ENCODE measurements around the gene VPS35L.
A peak's percentile ranks its signal among the peaks of the same experiment; 100 is the strongest.
"Not testable (repeated sequence)": the region's sequence is repeated elsewhere in the genome, so short reads cannot be mapped to it uniquely, and the experiment has no call there.

VPS35L gene

DNA sequence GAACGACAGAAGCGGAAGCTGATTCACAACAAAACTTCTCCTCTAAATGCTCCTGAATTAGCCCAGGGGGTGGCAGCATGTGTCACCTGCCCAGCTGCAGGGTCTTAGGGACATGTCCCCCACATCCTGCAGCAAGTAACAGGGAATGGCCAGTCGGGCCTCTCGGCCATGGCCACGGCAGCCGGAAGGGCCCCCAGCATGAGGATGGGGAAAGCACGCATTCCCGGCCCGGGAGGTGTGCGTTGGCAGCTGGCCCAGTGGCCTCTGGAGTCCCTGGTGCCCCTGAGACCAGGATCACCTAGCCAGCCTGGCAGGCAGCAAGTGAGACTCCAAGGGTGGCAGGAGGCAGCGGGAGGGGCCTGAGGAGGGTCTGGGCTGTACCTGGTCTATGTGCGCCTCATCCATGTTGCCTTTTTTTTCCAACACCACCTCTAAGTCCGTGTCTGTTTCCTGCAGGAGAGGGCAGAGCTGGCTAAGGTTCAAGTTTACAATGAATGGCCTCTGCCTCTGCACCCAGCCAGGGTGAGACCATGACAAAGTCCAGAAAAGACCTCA lies 155.6 kb downstream of the VPS35L start:
- no peak for DNase-seq (ENCODE audit: low spot score)

DNA sequence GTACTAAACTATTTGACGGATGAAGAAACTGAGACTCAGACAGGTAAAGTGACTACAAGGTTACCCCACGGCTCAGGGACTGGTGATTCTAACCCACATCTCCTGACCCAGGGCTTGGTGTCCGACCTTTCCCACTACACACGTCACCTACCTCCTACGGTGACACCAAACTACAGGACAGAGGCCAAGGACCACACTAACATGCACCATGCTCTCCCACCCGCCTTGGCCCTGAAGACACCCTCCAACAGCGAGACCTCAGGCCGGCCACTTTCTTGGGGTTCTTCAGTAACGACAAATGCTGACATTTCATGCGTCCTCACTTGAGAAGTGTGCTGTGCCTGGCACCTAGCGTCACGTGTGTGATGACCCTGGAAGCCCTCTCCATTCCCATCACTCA lies 156.1 kb downstream of the VPS35L start:
- DNase-seq (ENCODE audit: low spot score), result no peak

DNA sequence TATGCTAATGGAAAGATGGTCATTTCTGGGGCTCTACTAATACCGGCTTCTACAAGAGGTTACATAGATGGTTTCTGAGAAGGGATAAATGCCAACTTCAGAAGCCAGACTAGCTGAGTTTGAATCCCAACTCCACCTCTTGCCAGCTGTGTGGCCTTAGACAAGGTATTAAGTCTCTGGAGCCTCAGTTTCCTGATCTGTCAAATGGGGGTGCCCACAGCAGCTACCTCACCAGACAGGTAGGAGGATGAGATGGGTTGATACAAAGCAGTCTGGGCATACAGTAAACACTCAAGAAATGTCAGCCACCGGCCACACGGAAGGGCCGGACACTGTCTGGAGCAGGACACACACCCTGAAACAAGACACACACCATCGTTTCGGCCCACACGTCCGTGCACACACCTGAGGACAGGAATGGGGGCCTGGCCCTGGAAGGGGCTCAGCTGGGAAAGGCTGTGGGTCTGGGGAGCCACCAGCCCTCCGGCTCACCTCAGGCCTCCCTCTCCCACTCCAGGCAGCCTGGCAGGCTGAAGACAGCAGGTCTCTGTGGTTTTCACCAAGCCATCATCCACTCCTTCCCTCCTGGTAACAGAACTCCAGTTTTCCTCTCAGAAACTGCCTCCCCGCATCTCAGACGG lies 157.0 kb downstream of the VPS35L start:
- no peak for DNase-seq (ENCODE audit: low spot score)

DNA sequence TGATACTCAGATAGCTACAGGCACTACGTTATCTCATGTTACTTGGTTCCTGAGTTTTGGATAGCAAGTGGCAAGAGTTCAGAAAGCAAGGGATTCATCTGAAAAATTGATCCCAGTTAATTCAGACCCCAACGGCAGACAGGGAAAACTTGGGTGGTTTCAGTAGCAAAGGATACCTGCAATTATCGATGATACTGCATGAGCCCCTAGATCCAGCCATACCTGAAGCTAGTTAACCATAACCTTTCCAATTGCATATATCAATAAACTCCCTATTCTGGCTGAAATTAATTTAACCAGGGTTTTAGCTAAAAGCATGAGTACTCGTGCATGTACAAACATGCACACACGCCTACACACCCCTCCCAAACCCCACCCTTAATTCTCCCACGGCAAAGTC lies 158.2 kb downstream of the VPS35L start:
- no peak for DNase-seq (ENCODE audit: low spot score)

DNA sequence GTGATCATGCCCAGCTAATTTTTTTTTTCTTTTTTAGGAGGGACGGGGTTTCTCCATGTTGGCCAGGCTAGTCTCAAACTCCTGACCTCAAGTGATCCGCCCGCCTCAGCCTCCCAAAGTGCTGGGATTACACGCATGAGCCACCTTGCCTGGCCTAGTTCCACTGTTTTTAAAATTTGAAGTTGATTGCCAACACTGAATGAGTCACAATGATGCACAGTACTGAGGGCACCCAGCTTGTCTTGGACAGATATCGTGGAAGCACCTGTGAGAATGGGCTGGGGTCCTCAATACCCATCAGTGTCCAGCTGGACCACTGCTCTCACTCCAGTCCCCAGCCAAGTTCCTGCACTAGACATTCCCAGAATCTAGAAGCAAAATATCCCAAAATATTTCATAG lies 160.1 kb downstream of the VPS35L start:
- peak; percentile 45 for DNase-seq (ENCODE audit: low spot score)

DNA sequence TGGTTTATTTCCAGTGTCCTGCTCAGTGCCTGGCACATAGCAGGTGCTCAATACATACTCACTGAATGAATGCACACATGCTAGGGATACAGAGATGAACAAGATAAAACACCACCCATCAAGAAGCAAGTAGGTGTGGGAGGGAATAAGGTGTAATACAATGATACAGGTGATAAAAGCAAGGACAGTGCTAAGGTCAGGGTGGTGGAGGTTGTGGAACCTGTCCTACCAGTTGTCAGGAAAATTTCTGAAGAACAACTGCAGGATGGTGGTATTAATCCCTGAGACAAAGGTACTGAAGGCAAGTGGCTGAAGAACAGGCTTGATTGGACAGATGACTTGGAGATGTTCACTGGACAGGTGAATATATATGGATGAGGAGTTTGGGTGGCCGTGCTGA lies 160.7 kb downstream of the VPS35L start:
- DNase-seq (ENCODE audit: low spot score), result peak; percentile 12

DNA sequence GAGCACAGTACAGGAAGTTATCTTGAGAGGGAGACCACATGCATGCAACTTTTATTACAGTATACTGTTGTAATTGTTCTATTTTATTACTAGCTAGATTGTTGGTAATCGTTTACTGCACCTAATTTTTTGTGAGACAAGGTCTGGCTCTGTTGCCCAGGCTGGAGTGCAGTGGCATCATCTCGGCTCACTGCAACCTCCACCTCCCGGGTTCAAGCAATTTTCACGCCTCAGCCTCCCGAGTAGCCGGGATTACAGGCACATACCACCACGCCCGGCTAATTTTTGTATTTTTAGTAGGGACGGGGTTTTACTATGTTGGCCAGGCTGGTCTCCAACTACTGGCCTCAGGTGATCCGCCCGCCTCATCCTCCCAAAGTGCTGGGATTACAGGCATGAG lies 161.2 kb downstream of the VPS35L start:
- DNase-seq (ENCODE audit: low spot score), result not testable (repeated sequence)

DNA sequence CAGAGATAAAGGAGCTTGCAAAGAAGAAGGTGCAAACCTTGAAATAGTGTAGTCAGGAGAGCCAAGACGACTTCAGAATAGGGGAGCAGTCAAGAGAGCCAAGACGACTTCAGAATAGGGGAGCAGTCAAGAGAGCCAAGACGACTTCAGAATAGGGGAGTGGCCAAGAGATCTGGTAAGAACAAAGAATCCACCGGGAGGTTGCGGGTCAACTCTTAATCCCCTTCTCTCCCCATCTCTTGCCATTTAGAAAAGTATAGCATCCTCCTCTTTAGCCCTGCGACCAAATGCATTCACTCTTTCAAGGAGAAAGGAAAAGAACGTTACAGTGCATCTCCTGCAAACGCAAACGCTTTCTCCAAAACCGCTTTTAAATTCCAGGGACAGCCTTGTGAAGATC lies 161.8 kb downstream of the VPS35L start:
- peak; percentile 11 for DNase-seq (ENCODE audit: low spot score)

DNA sequence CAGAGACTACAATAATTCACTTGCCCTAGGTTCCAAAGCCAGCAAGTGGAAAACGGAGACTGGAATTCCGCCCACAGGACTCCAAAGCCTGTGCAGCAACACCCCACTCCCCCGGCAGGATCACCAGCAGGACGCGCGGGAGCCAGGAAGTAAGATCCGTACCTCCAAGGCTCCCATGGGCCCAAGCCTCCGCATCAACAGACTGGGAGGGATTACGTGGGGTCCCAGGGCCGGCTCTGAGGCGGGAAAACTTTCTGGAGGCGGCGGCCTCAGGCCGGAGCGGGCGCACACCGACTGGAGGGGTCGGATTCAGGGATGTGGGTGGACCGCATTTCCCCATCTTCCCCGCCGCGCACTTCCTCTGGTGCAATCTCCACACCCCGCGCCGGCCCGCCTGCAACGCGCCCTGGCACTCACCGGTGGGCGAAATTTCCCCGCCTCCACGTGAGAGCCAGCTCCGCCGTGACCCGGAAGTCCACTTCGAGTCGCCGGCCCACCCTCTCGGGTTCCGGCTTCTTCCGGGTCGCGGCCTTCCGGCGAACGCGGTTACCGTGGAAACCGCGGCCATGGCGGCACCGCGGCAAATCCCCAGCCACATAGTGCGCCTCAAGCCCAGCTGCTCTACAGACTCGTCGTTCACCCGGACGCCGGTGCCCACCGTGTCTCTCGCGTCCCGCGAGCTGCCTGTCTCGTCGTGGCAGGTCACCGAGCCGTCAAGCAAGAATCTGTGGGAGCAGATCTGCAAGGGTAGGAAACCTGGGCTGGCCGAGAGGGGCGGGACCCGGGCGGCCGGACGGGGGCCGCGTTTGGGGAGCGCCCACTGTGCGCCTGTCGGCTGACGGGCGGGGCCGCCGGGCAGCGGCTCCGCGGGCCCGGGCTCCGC lies 162.5 kb downstream of the VPS35L start, which contains the start of the genes IQCK and KNOP1:
Gene IQCK, plus strand, starts transcription at position 531 of the 883 bp plus-strand sequence. Its CDS starts 36 bp downstream, at position 567.
Gene KNOP1, minus strand, starts transcription at position 487 of the 883 bp plus-strand sequence. CDS start 3,192 bp downstream, outside the sequence.
- peak; percentile 92 for DNase-seq (ENCODE audit: low spot score)

DNA sequence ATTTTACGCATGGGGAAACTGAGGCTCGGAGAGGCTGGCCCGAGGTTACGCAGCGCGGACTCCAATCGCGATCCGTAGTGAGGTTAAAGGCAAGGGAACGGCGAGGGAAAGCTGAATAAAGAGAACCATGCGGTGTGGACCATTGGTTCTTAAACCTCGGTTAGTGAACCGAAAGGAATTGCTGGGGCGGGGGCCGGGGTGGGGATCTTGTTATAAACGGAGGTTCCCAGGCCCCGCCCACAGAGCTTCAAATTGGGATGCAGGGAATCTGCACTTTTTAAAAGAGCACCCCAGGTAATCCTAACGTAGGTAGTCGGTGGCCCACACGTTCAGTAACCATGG lies 163.1 kb downstream of the VPS35L start:
- DNase-seq (ENCODE audit: low spot score), result no peak

DNA sequence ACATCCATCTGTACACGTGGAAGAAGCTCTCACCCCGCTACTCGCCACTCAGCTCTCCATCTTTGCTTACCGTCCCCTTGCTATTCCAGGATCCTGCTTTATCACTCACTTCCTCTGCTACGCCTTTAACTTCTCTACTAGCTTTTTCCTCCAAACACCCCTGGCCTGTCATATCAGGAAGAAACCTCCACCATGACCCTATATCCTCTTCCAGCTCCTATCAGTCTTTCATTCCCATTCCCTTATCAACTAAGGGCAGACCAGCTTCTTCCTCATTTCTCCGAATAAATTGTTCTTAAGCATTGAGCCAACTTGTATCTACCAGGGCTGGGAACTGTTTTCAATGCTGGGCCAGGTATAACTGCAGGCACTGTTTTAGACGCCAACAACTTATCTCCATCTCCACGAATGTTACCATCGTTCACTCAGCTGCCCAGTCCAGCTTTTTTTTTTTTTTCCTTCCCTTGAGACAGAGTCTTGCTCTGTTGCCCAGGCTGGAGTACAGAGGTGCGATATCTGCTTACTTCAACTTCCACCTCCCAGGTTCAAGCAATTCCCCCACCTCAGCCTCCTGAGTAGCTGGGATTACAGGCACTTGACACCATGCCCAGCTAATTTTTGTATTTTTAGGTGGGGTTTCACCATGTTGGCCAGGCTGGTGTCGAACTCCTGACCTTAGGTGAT lies 166.9 kb downstream of the VPS35L start:
- DNase-seq (ENCODE audit: low spot score), result no peak

DNA sequence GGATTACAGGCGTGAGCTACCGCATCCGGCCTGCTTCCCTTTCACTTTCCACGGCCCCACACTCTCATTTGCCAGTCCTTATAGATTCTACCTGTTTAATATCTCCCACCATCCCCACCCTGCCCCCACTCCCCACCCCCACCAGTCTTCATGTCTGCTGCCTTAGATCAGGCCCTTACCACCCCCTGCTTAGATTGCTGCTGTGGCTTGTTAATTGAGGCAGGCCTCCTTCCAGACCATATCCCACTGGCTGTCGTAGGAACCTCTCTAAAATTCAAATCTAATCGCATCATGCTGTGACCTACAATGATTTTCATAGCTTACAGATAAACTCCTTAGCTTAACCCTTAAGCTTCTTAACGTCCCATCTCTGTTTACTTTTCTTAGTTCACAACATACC lies 167.5 kb downstream of the VPS35L start:
- DNase-seq (ENCODE audit: low spot score), result no peak

DNA sequence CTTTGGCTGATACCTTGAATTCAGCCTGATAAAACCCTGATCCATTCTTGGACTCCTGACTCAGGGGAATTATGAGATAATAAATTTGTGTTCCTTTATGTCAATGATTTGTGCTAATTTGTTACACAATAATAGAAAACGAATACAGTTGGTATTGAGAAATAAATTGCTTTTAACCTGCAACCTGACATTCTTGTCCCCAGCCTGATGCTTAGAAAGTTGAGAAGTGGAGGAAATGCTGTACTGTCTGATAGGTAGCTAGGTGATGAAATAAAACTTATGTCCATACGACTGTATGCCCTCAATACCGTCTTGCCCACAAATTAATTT lies 173.1 kb downstream of the VPS35L start:
- no peak for DNase-seq (ENCODE audit: low spot score)

DNA sequence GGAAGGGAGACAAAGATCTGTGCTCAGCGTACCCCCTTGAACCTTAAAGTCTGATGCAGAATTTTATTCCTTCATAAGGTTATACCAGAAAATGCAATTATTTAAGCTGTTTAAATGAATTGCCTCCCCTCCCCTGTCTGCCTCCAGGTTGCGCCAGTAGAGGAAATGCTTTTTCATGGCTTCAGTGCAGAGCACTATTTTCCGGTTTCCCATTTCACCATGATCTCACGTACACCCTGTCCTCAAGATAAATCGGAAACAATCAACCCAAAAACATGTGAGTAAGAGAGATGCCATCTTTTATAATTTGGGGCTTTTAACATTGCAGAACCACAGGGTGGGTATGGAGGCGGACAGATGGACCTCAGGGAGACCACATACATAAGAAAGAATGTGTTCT lies 178.0 kb downstream of the VPS35L start:
- no peak for DNase-seq (ENCODE audit: low spot score)

DNA sequence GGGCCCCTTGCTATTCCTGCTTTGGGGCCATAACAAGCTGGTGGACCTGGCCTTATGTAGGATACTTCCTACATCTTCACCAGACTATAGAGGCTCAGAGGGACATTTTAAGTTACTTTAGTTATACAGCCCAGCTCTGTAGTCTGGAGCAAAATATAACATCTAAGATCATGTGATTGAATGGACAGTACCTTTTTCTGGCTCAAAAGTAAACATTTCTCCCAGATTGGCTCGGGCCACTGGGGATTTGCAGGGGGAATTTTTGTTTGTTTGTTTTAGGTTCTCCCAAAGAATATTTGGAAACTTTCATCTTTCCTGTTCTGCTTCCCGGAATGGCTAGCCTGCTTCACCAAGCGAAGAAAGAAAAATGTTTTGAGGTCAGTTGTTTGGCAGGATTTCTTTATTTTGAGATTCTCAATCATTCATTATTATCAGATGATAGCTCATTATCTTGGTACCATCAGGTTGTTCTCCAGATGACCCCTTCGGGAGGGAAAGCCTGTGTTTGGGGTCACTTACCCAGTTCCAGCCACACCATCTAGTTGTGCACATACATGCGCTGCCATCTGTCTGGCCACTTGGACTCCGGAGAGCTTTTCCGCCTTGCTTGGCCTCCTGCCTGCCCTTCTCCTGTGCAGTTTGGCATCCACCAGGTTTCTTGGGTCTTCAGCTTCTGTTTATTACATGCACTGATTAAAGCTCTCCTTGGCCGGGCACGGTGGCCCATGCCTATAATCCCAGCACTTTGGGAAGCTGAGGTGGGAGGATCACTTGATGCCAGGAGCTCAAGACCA lies 179.8 kb downstream of the VPS35L start:
- no peak for DNase-seq (ENCODE audit: low spot score)

DNA sequence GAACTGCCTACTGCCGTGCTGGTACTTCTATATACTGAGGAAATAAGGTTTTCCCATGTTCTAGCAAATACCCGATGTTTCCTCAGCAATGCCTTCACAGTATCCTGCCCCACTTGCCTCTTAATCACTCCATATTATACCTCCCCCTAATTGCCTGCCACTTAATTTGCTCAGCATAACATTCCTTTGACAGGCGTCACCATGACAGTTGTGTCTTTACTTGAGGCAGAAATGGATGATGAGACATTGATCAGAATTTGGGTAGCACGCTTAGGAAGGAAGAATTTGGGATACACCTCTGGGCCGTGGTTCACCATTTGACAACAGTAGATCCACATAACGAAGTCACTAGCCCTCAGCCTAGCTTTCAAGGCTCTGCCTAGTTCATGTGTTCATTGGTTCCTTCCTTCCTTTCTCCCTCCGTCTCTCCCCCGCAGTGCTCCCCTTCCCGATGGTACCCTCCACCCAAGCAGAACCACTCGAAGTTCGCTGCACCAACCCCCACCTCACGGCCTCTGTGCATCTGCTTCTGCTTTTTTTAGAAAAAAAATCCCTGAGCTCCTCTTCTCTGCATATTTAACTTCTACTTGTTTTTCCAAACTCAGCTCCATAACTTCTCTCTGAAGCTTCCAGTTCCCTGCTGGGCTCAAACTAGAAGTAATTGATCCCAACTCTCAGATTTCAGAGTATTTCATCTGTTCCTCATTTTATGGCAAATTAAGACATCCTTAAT lies 182.0 kb downstream of the VPS35L start:
- DNase-seq (ENCODE audit: low spot score), result no peak

DNA sequence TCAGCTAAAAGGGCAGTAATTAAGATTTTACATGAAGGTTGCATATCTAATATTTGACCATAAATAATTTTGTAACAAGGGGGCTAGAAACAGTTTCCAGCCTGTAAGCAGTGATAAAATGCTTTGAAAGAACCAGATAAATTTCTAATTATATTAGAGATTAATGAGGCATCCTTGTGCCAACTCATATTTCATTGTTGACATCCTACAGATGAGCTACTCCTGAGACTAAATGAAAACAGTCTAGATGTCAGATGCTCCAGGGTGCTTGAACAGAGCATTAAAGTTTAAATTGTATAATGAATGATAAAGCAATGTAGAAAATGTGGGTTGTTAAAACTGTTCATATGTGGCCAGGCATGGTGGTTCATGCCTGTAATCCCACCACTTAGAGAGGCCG lies 185.9 kb downstream of the VPS35L start:
- DNase-seq (ENCODE audit: low spot score), result no peak

DNA sequence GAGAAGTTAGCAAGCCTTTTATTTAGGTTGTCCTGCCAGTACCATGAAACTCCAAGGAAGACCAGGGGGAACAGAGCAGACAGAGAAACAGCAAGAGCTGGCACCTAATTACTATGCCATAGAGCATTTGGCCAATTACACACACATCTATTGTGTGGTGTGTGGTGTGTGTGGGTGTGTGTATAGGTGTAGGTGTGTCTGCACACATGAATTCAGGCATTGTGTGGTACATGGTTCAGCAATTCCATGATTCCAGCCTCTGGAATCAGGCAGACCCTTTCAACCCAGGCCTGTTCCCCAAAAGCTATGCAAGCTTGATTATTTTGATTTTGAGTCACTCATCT lies 188.3 kb downstream of the VPS35L start:
- no peak for DNase-seq (ENCODE audit: low spot score)

DNA sequence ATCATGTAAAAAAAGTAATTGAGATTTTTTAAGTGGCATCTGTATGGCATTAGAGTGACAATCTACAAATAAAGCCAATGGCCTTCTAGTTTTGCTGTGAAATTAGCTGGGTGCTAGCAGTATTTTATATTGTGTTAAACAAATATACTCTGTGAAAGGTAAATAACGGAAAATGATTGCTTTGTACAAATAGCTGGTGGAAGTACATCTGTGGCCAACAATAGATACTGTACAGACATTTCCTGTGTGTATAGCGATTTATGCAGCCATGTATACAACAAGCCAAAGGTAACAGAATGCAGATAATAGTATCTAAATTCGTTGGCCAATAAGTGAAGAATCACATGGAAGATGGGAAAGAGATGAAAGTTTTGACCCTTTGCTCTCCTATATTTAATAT lies 189.2 kb downstream of the VPS35L start:
- DNase-seq (ENCODE audit: low spot score), result no peak

DNA sequence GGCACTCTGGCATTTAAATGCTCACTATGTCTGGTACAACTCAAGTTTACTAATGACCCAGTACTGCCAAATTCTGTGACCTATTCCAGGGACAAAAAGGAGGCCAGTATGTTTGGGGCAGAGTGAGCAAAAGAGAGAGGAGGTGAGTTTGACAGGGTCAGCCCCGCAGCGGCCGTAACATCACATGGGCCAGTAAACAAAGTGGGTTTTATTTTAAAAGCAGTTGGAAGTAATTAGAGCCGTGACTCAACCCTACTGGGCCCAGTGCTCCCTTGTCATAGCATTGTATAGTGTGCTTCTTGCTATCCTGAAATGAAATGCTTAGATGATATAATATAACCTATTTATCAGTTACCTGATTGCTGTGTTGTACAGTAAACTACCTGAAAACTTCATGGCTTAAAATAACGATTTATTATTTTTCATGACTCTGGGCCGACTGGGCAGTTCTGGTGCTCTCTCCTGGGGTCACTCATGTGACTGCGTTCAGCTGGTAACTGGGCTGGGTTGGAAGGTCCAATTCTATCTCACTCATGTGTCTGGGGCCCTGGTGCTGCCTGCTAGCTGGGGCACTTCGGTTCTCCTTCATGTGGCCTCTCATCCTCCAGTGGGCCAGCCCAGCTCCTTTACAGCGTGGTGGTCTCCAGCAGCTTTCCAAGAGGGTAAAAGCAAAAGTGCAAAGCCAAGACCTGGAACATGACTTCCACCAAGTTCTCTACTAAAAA lies 189.9 kb downstream of the VPS35L start:
- DNase-seq (ENCODE audit: low spot score), result no peak

DNA sequence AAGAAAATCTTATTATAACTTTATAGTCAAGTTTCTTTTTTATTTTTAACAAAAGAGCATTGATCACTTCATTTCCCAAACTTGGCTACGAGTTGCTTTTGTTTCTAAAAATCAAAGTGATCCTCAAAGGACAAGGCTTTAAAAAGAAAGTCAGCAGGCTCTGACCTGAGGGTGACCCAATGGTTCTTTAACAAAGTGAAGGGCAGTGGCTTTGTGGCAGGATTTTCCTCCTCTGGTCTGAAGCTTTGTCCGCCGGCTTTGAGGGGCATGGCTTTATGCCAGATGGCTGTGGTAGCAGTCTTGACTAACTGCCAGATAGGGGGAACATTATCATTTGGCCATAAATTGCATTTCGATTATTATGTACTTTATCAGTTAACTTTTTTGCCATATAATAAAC lies 191.1 kb downstream of the VPS35L start:
- DNase-seq (ENCODE audit: low spot score), result no peak

Data from kidney tubule cell (primary cell).